Esophagus squamous epithelium (tissue), 5 donors: ENCODE measurements around the gene MINDY4. TPM values are rescaled to one million over a fixed set of nuclear protein-coding genes. Genes with fewer than 3 reads are reported as not detected.
A peak's percentile ranks its signal among the peaks of the same experiment; 100 is the strongest.

ENCODE experiments used
- DNase-seq: peaks from one replicate; lab custom pipeline; 2025; lab: John Stamatoyannopoulos, UW
- H3K27ac ChIP-seq, 4 donors: fragments of 200-600 bp; sonication (generic); one replicate each; pipeline ENCODE4 v1.5.1; 2016 to 2019; ENCODE audit warnings: mild to moderate bottlenecking in 1 of 4
- H3K27me3 ChIP-seq, 4 donors: fragments of 200-600 bp; sonication (generic); 1 replicate in 3 of 4; 2 replicates in 1 of 4; pipeline versions ENCODE4 v1.5.1 to v1.6.0; 2017 to 2021; ENCODE audit warnings: antibody characterized with exemption in 1 of 4
- H3K36me3 ChIP-seq, 3 donors: fragments of 200-600 bp; sonication (generic); one replicate each; pipeline ENCODE4 v1.5.1; 2016 to 2019
- H3K4me1 ChIP-seq, 3 donors: fragments of 200-600 bp; sonication (generic); one replicate each; pipeline ENCODE4 v1.5.1; 2017 to 2019
- H3K4me3 ChIP-seq, 4 donors: fragments of 200-600 bp; sonication (generic); 1 replicate in 3 of 4; 2 replicates in 1 of 4; pipeline ENCODE4 v1.5.1; 2016 to 2019; ENCODE audit warnings: mild to moderate bottlenecking in 2 of 4, moderate library complexity in 1 of 4
- H3K9me3 ChIP-seq, 3 donors: fragments of 200-600 bp; sonication (generic); one replicate each; pipeline ENCODE4 v1.5.1; 2016 to 2019
- POLR2A ChIP-seq, 4 donors: fragments of 450-650 bp; IDR thresholded peaks; one replicate each; pipeline ENCODE4 v1.6.1; 2017; ENCODE audit warnings: antibody characterized with exemption in 4 of 4, mild to moderate bottlenecking in 4 of 4, moderate library complexity in 3 of 4
- WGBS, 2 donors: methylation state at CpG; one replicate each; pipeline ENCODE4 v1.1.5; 2018; 5-methylcytosine and 5-hydroxymethylcytosine counted together
- intact Hi-C: fragments of 100-400 bp; cut with DNase I; formaldehyde crosslinking; loops from one replicate; pipeline ENCODE4 v1.15.0; 2022
- total RNA-seq, 4 donors: library from RNA; depleted of rRNA; stranded (reverse); fragments of >200 nt; gene quantifications; one replicate each; pipeline ENCODE4 v1.1.0, GENCODE V29; 2016
- TF ChIP-seq, protein P1 (sequence below), 6 experiments: fragments of 450-650 bp in 4 of 6; fragments of 200-600 bp in 2 of 6; sonication (generic) in 2 of 6; IDR thresholded peaks; one replicate each; pipeline ENCODE4 v1.5.1; 2016 to 2019; ENCODE audit warnings: antibody characterized with exemption in 6 of 6, mild to moderate bottlenecking in 4 of 6, moderate library complexity in 4 of 6
- donor health status: DM: yes; HTN: yes; CAD: no.

Gene MINDY4
- 1 to 10 TPM; 2.5 to 6.3 (median 3.3) TPM for total RNA-seq

DNA sequence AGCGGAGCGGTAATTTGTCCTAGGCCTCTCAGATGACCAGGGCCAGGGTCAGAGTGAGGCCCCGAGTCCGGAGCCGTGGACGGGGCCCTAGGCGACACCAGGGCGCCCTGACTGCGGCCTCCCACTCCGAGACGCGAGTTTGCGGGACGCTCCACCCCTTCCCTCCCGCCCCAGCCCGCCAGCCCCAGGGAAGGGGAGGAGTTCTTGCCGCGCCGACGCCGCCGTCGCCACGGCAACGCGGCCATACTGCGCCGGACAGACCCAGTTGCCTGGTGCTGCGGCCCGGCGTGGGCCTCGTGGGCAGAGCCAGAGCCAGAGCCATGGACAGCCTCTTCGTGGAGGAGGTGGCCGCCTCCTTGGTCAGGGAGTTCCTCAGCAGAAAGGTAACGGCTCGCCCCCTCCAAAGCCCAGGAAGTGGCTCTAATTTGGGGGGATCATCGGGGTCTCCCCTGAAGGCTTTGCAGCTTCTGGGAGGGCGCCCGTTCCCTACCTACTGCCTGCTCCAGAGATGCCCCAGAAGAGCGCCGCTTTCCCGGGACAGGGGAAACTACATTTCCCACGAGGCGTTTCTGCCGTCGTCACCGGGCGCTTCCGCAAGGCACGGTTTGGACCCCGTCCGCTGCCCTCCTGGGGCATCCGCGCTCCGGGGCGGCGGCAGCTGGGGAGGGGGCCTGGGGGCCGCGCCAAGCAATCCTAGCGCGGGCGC is at the start of gene MINDY4:
MINDY4 (plus strand) TSS at position 244 of the 706 bp plus-strand sequence; CDS start at position 321, 77 bp downstream.
- DNase-seq, result no peak

DNA sequence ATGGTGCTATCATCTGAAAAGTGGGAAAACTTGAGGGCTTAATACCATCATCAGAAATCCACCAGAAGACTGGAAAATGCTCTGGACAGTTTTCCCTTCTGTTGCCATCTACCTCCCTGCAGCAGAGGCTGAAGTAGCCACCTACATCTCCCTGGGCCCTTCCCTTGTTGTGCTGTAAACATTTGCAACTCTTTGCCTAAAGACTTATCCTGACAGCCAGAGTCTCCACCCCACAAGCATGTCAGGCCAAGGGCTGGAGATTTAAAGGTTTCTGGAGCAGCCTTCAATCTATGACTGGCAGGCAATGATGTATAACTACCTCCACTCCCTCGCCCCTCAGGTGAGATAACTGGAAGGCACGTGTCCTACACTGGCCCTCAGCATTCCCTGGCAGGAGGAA is 49.0 kb upstream of the MINDY4 start:
- intact Hi-C loops, result no loop called here
- H3K27ac ChIP-seq, result no peak overlapping the region
- H3K36me3 ChIP-seq, result no peaks in the 10 kb centered on the region
- H3K4me1 ChIP-seq, result no peaks in the 10 kb centered on the region
- H3K27me3 ChIP-seq, result peaks cover 0 to 14% (median 0%) of the 10 kb centered on the region in 4 donors
- H3K9me3 ChIP-seq, result peaks cover 0 to 21% (median 0%) of the 10 kb centered on the region in 3 donors
- no peak overlapping the region for H3K4me3 ChIP-seq
- DNase-seq, result no peak
- TF ChIP-seq, protein P1, sequence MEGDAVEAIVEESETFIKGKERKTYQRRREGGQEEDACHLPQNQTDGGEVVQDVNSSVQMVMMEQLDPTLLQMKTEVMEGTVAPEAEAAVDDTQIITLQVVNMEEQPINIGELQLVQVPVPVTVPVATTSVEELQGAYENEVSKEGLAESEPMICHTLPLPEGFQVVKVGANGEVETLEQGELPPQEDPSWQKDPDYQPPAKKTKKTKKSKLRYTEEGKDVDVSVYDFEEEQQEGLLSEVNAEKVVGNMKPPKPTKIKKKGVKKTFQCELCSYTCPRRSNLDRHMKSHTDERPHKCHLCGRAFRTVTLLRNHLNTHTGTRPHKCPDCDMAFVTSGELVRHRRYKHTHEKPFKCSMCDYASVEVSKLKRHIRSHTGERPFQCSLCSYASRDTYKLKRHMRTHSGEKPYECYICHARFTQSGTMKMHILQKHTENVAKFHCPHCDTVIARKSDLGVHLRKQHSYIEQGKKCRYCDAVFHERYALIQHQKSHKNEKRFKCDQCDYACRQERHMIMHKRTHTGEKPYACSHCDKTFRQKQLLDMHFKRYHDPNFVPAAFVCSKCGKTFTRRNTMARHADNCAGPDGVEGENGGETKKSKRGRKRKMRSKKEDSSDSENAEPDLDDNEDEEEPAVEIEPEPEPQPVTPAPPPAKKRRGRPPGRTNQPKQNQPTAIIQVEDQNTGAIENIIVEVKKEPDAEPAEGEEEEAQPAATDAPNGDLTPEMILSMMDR (IDR thresholded peaks at IDR 0.05), result no peak
- no peak for TF ChIP-seq POLR2A (IDR thresholded peaks at IDR 0.05)
- 50 to 72% methylated on average over 1 to 2 of the region's 2 CpGs for WGBS, 2 donors

More for the DNA sequence above, at the start of gene MINDY4:
- intact Hi-C loops, result no loop called here
- H3K36me3 ChIP-seq, result no peaks in the 10 kb centered on the region
- WGBS, 2 donors, result no CpG with 5 or more reads among the region's 62 CpGs
- H3K4me1 ChIP-seq, result peaks cover 0 to 27% (median 8%) of the 10 kb centered on the region in 3 donors
- TF ChIP-seq, protein P1 (IDR thresholded peaks at IDR 0.05), result no peak
- TF ChIP-seq POLR2A (IDR thresholded peaks at IDR 0.05), result peak in 1 of 4 donors; percentile 26
- no peaks in the 10 kb centered on the region for H3K9me3 ChIP-seq
- peak within 1 kb of the TSS; percentile 72 to 97 (median 81) for H3K4me3 ChIP-seq
- H3K27ac ChIP-seq, result peak within 1 kb of the TSS; percentile 73 to 87 (median 82)
- no peaks in the 10 kb centered on the region for H3K27me3 ChIP-seq

DNA sequence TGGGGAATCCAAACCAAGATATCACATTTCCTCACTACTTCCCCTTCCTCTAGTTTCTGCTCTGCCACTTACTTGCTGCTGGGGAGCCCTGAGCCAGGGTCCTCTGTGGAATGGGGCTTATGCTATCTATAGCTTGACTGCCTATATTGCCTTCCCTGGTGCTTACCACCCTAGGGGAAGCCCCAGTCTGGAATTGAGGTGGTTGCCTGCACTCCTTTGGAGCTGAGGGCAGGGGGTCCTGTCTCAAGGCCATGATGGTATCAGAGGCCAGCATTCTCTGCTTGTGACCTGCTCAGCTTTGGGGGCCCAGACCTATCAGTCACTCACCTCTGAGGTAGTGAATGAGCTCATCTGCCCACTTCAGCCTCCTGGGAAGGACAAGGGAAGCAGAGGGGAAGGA is 48.5 kb upstream of the MINDY4 start:
- Histone ChIP-seq H3K36me3 (no peaks in the 10 kb centered on the region), H3K4me1 (no peaks in the 10 kb centered on the region), H3K4me3 (no peak overlapping the region), H3K27ac (no peak overlapping the region), H3K27me3 (peaks cover 0 to 14% (median 0%) of the 10 kb centered on the region in 4 donors), H3K9me3 (peaks cover 0 to 16% (median 0%) of the 10 kb centered on the region in 3 donors)
- intact Hi-C loops, result no loop called here
- DNase-seq, result no peak
- no peak for TF ChIP-seq POLR2A (IDR thresholded peaks at IDR 0.05)
- TF ChIP-seq, protein P1 (IDR thresholded peaks at IDR 0.05), result no peak

DNA sequence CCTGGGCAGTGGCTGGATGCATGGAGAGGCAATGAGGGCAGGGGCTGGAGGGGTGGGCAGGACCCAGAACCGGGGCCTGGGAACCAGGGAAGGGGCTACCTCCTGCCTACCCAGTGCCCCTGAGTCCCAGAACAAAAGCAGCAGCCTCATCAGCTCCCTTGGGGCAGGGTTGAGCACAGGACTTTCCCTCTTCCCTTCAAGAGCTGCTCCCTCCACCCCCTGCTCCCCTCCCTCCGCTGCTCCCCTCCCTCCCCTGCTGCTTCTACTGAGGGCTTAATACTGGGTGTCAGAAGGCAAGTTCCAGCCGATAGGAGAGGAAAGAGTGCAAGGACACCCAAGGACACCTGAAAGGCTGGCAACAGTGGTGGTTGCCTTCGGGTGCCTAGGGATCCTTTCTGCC is 47.4 kb upstream of the MINDY4 start:
- no peak overlapping the region for H3K27ac ChIP-seq
- intact Hi-C loops, result no loop called here
- H3K36me3 ChIP-seq, result no peaks in the 10 kb centered on the region
- no peak for DNase-seq
- no peak for TF ChIP-seq POLR2A (IDR thresholded peaks at IDR 0.05)
- TF ChIP-seq, protein P1 (IDR thresholded peaks at IDR 0.05), result no peak
- H3K4me3 ChIP-seq, result no peak overlapping the region
- H3K4me1 ChIP-seq, result no peaks in the 10 kb centered on the region
- peaks cover 0 to 7% (median 0%) of the 10 kb centered on the region in 3 donors for H3K9me3 ChIP-seq
- whole genome bisulfite sequencing, 2 donors, result 66 to 74% methylated on average over 2 of the region's 4 CpGs
- peaks cover 0 to 14% (median 0%) of the 10 kb centered on the region in 4 donors for H3K27me3 ChIP-seq

DNA sequence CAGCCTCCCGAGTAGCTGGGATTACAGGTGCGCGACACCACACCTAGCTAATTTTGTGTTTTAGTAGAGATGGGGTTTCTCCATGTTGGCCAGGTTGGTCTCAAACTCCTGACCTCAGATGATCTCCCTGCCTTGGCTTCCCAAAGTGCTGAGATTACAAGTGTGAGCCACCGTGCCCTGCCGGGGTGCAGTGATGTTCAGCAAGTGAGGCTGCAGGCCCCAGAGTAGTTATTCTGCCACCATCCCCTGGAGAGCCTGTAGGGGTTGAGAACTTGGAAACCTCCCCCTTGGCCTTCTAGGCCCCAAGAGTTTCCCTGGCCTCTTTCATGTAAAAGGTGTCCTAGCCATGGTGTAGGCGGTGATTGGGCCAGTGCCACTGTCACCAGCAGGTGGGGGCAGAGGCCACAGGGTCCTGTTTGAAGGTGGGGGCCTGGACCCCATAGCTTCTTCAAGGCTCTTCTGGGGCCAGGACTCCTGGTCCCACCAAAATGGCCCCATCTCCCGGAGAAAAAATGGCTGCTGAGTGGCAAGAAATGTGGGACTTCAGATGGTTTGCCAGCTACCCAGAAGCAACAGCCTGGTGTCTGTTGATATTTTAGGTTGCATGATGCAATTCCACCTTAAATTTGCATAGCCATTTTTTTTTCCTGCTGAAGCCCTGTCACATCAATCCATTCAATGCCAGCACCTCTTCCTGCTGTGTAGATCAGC is 44.8 kb upstream of the MINDY4 start:
- Histone ChIP-seq H3K9me3 (no peaks in the 10 kb centered on the region), H3K27ac (no peak overlapping the region), H3K4me3 (no peak overlapping the region), H3K36me3 (no peaks in the 10 kb centered on the region), H3K4me1 (no peaks in the 10 kb centered on the region), H3K27me3 (peaks cover 0 to 18% (median 0%) of the 10 kb centered on the region in 4 donors)
- 100% methylated on average over 2 of the region's 7 CpGs; no CpG with 5 or more reads in 1 of the 2 donors for WGBS, 2 donors
- intact Hi-C loops, result no loop called here
- no peak for DNase-seq
- TF ChIP-seq, protein P1 (IDR thresholded peaks at IDR 0.05), result no peak
- TF ChIP-seq POLR2A (IDR thresholded peaks at IDR 0.05), result no peak
